Ascending aorta (tissue), 2 donors: Measurements from ENCODE around the gene SFI1. TPM values are rescaled to one million over a fixed set of nuclear protein-coding genes. Genes with fewer than 3 reads are reported as not detected.

Experiments
- DNase-seq, 2 donors: peaks; one replicate each; pipeline ENCODE4 v3.0.0-alpha.2; 2019; ENCODE audit warnings: low spot score in 2 of 2
- H3K27ac ChIP-seq, 2 donors: fragments of 200-600 bp; sonication (generic); one replicate each; pipeline ENCODE4 v1.5.1; 2016 to 2017; ENCODE audit warnings: mild to moderate bottlenecking in 1 of 2
- H3K27me3 ChIP-seq: fragments of 200-600 bp; sonication (generic); one replicate; pipeline ENCODE4 v1.5.1; 2017
- H3K36me3 ChIP-seq, 2 donors: fragments of 200-600 bp; sonication (generic); one replicate each; pipeline ENCODE4 v1.5.1; 2016
- H3K4me1 ChIP-seq, 2 donors: fragments of 200-600 bp; sonication (generic); one replicate each; pipeline ENCODE4 v1.5.1; 2016 to 2017; ENCODE audit warnings: mild to moderate bottlenecking in 1 of 2
- H3K4me3 ChIP-seq, 2 donors: fragments of 200-600 bp; sonication (generic); one replicate each; pipeline ENCODE4 v1.5.1; 2016 to 2017; ENCODE audit warnings: mild to moderate bottlenecking in 1 of 2
- H3K9me3 ChIP-seq, 2 donors: fragments of 200-600 bp; sonication (generic); one replicate each; pipeline ENCODE4 v1.5.1; 2016
- intact Hi-C: fragments of 100-400 bp; cut with DNase I; formaldehyde crosslinking; loops from one replicate; pipeline ENCODE4 v1.15.1; 2023
- total RNA-seq: library from RNA; depleted of rRNA; stranded (reverse); fragments of >200 nt; gene quantifications from one replicate; pipeline ENCODE4 v1.1.0, GENCODE V29; 2016
- TF ChIP-seq, protein P1 (sequence below), 3 experiments: fragments of 200-600 bp in 2 of 3; fragments of 450-650 bp in 1 of 3; sonication (generic) in 2 of 3; IDR thresholded peaks; one replicate each; pipeline ENCODE4 v1.5.1; 2016 to 2019; ENCODE audit warnings: antibody characterized with exemption in 3 of 3, mild to moderate bottlenecking in 1 of 3, moderate library complexity in 1 of 3

The SFI1 gene
- total RNA-seq, 1 donor from 2014 or later, result 31.0 TPM

DNA sequence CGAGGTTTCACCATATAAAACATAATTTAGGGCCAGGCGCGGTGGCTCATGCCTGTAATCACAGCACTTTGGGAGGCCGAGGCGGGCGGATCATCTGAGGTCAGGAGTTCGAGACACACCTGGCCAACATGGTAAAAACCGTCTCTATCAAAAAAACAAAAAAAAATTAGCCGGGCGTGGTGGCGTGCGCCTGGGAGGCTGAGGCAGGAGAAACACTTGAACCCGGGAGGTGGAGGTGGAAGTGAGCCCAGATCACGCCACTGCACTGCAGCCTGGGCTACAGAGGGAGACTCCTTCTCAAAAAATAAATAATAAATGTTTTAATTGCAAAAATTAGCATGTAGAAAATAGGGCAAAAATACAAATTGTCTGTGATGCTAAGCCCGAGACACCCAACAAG lies 993 bp upstream of the SFI1 start:
- H3K4me1 ChIP-seq, result peaks cover 0 to 11% of the 10 kb centered on the region in 2 donors
- H3K27me3 ChIP-seq, result no peaks in the 10 kb centered on the region
- intact Hi-C loops, result loop anchor here (5.0 kb wide), 1 partner anchor 37 kb away; no protein-coding TSS in a partner anchor
- H3K9me3 ChIP-seq, result no peaks in the 10 kb centered on the region
- H3K4me3 ChIP-seq, result peak overlapping the region; percentile 63 to 86
- no peak for DNase-seq
- H3K27ac ChIP-seq, result peak overlapping the region in 1 of 2 donors; percentile 70
- no peaks in the 10 kb centered on the region for H3K36me3 ChIP-seq
- TF ChIP-seq, protein P1, sequence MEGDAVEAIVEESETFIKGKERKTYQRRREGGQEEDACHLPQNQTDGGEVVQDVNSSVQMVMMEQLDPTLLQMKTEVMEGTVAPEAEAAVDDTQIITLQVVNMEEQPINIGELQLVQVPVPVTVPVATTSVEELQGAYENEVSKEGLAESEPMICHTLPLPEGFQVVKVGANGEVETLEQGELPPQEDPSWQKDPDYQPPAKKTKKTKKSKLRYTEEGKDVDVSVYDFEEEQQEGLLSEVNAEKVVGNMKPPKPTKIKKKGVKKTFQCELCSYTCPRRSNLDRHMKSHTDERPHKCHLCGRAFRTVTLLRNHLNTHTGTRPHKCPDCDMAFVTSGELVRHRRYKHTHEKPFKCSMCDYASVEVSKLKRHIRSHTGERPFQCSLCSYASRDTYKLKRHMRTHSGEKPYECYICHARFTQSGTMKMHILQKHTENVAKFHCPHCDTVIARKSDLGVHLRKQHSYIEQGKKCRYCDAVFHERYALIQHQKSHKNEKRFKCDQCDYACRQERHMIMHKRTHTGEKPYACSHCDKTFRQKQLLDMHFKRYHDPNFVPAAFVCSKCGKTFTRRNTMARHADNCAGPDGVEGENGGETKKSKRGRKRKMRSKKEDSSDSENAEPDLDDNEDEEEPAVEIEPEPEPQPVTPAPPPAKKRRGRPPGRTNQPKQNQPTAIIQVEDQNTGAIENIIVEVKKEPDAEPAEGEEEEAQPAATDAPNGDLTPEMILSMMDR (IDR thresholded peaks at IDR 0.05), result no peak

DNA sequence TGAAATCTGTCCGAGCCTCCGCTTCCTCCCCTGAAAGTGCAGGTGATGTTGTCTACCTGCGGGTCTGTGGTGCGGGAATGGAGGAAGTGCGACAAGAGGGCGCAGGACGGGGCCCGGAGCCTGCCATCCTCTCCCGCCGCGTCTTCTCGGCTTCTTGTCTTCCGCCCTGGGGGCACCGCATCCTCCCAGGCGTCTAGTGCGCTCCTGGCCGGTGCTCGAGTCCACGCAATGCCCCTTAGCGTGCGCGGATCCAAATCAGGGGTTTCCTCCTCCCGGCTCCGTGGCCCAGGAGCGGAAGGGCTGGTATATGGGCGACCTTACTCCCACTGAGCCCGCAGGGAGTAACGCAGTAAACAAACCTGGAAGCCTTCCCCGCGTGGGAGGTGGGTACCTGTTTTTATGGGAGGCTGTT lies 405 bp downstream of the SFI1 start:
- H3K4me3 ChIP-seq, result peak overlapping the region; percentile 63 to 86
- DNase-seq, result no peak
- peak overlapping the region; percentile 45 to 70 for H3K27ac ChIP-seq
- H3K36me3 ChIP-seq, result no peaks in the 10 kb centered on the region
- no peaks in the 10 kb centered on the region for H3K27me3 ChIP-seq
- no peaks in the 10 kb centered on the region for H3K9me3 ChIP-seq
- H3K4me1 ChIP-seq, result peaks cover 0 to 4% of the 10 kb centered on the region in 2 donors
- TF ChIP-seq, protein P1 (IDR thresholded peaks at IDR 0.05), result no peak
- intact Hi-C loops, result loop anchor here (2.0 to 5.0 kb wide), 2 partner anchors 36 to 134 kb away; no protein-coding TSS in a partner anchor

DNA sequence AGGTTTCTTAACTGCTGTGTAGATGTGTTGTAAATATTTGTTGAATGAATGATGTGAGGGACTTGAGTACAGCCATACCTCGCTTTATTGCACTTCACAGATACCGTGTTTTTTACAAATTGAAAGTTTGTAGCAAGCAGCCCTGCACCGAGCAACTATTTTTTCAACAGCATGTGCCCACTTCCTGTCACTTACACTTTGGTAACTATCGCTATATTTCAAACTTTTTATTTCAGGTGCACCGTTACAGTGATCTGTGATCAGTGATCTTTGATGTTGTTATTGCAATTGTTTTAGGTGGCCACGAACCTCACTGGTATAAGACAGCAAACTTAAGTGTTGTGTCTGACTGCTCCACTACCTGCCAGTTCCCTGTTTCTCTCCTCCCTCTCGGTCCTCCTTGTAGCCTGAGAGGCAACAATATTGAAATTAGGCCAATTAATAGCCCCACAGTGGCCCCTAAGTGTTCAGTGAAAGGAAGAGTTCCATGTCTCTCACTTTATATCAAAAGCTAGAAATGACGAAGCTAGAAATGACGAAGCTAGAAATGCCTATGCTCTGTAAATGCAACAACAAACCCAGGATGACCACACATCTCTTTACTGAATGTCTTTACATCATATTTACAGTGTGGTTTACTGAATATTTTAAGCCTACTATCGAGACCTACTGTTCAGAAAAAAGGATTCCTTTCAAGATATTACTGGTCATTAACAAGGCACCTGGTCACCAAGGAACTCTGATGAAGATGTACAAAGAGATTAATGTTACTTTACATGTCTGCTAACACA lies 1.0 kb downstream of the SFI1 start:
- DNase-seq, result no peak
- H3K36me3 ChIP-seq, result no peaks in the 10 kb centered on the region
- H3K4me3 ChIP-seq, result peak overlapping the region; percentile 63 to 86
- H3K4me1 ChIP-seq, result peaks cover 0 to 4% of the 10 kb centered on the region in 2 donors
- peak overlapping the region; percentile 45 to 70 for H3K27ac ChIP-seq
- intact Hi-C loops, result loop anchor here (2.0 to 5.0 kb wide), 2 partner anchors 35 to 133 kb away; no protein-coding TSS in a partner anchor
- TF ChIP-seq, protein P1 (IDR thresholded peaks at IDR 0.05), result no peak
- H3K9me3 ChIP-seq, result no peaks in the 10 kb centered on the region
- H3K27me3 ChIP-seq, result no peaks in the 10 kb centered on the region

DNA sequence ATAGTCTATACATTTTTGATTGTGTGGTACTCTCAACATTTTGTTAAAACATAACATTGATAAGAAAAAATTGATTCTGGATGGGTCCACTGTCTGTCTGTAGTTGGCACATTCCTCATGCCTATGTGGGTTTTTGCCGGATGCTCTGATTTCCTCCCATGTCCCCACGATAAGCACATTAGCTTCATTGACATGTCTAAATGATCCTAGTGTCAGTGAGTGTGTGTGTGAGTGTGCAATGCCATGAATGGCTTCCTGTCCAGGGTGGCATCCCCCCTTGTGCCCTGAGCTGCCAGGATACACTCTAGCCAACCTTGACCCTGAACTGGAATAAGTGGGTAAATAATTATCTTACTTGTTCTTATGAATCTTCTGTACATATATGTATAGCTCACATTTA lies 5.4 kb downstream of the SFI1 start:
- TF ChIP-seq, protein P1 (IDR thresholded peaks at IDR 0.05), result no peak
- H3K27me3 ChIP-seq, result no peaks in the 10 kb centered on the region
- H3K4me1 ChIP-seq, result peaks cover 0 to 4% of the 10 kb centered on the region in 2 donors
- no peaks in the 10 kb centered on the region for H3K36me3 ChIP-seq
- H3K4me3 ChIP-seq, result no peak overlapping the region
- DNase-seq, result no peak
- intact Hi-C loops, result no loop called here
- H3K27ac ChIP-seq, result no peak overlapping the region
- no peaks in the 10 kb centered on the region for H3K9me3 ChIP-seq

DNA sequence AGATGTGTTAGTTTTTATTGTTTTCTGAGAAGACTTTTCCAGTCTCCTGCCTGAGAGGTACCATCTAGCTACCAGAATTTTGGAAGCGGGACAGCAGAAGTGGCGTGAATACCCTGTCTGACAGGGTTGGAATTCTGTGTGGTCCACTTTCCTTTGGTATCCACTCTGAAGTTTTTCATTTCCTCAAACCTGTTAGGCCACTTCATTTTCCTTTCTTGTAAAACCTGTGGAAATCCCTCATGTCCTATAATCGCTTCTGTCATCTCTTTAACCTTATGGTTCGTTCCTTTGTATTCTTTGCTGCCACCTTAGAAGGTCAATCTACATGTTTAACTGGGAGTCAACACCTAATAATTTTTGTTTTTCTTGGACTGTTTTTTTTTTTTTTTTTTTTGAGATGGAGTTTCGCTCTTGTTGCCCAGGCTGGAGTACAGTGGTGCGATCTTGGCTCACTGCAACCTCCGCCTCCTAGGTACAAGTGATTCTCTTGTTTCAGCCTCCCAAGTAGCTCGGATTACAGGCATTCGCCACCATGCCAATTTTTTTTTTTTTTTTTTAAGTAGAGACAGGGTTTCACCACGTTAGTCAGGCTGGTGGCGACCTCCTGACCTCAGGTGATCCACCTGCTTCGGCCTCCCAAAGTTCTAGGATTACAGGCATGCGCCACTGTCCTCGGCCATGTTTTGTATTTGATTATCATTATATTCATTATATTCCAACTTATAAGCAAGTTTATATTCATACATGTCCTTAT lies 7.1 kb downstream of the SFI1 start:
- Histone ChIP-seq H3K36me3 (no peaks in the 10 kb centered on the region), H3K27me3 (no peaks in the 10 kb centered on the region), H3K27ac (no peak overlapping the region), H3K4me1 (no peaks in the 10 kb centered on the region), H3K4me3 (no peak overlapping the region), H3K9me3 (no peaks in the 10 kb centered on the region)
- no peak for DNase-seq
- intact Hi-C loops, result no loop called here
- TF ChIP-seq, protein P1 (IDR thresholded peaks at IDR 0.05), result no peak
